ENCODE results near the gene EXOC6. TPM values are rescaled to one million over a fixed set of nuclear protein-coding genes. Genes with fewer than 3 reads are reported as not detected.

EXOC6 gene
- total RNA-seq, 1 experiment from 2014 or later, result 15.7 TPM

Other genes starting within 250 kb of the EXOC6 start
- not detected in 2 replicates for gene HHEX, start 158.6 kb upstream of the EXOC6 start, total RNA-seq (2014; rRNA removed; shearing (Covaris generic))
- 0.02 TPM in 1 of 2 replicates, not detected in the other for gene CYP26C1, start 212.3 kb downstream of the EXOC6 start, total RNA-seq (2014; rRNA removed; shearing (Covaris generic))
- 0.65 TPM in 1 of 2 replicates, not detected in the other for gene CYP26A1, start 225.4 kb downstream of the EXOC6 start, total RNA-seq (2014; rRNA removed; shearing (Covaris generic))

All from A172 (cell line).